KMS-11 (cell line): ENCODE results near the gene NRG3.
"Not testable (repeated sequence)": the region's sequence is repeated elsewhere in the genome, so short reads cannot be mapped to it uniquely, and the experiment has no call there.

ENCODE experiments used
- H2AFZ ChIP-seq: fragments of 200-600 bp; sonication (generic); 2 replicates; pipeline ENCODE4 v1.6.1; 2016; ENCODE audit warnings: antibody characterized with exemption, mixed run types, low read depth
- H3K27ac ChIP-seq: fragments of 200-600 bp; sonication (generic); 2 replicates; pipeline ENCODE4 v1.6.1; 2016; ENCODE audit warnings: mild to moderate bottlenecking, mixed run types
- H3K27me3 ChIP-seq: fragments of 200-600 bp; sonication (generic); 2 replicates; pipeline ENCODE4 v1.6.1; 2017; ENCODE audit warnings: mild to moderate bottlenecking, low read depth, mixed run types, moderate library complexity; ENCODE audit not compliant: insufficient read depth
- H3K36me3 ChIP-seq: fragments of 200-600 bp; sonication (generic); 2 replicates; pipeline ENCODE4 v1.6.1; 2017; ENCODE audit warnings: mild to moderate bottlenecking, mixed run types; ENCODE audit not compliant: insufficient read depth
- H3K4me1 ChIP-seq: fragments of 200-600 bp; sonication (generic); 2 replicates; pipeline ENCODE4 v1.6.1; 2016; ENCODE audit warnings: mild to moderate bottlenecking, low read depth, mixed run types; ENCODE audit not compliant: poor library complexity, severe bottlenecking
- H3K4me2 ChIP-seq: fragments of 200-600 bp; sonication (generic); 2 replicates; pipeline ENCODE4 v1.7.0; 2016; ENCODE audit warnings: mild to moderate bottlenecking, mixed run types
- H3K4me3 ChIP-seq: fragments of 200-600 bp; sonication (generic); IDR thresholded peaks from 2 replicates; pipeline ENCODE4 v1.6.1; 2017; ENCODE audit warnings: low read depth, low read length, mixed read lengths; ENCODE audit not compliant: insufficient read depth
- H3K79me2 ChIP-seq: fragments of 200-600 bp; sonication (generic); 2 replicates; pipeline ENCODE4 v1.6.1; 2016; ENCODE audit warnings: low read depth, mixed run types; ENCODE audit not compliant: insufficient read depth
- H3K9ac ChIP-seq: fragments of 200-600 bp; sonication (generic); 2 replicates; pipeline ENCODE4 v1.6.1; 2016; ENCODE audit warnings: mild to moderate bottlenecking, mixed run types
- H4K20me1 ChIP-seq: fragments of 200-600 bp; sonication (generic); 2 replicates; pipeline ENCODE4 v1.6.1; 2016; ENCODE audit warnings: mild to moderate bottlenecking, mixed run types; ENCODE audit not compliant: insufficient read depth
- TF ChIP-seq, protein P1 (sequence below): fragments of 200-600 bp; sonication (generic); conservative IDR thresholded peaks from 2 replicates; pipeline ENCODE4 v1.6.1; 2017; ENCODE audit warnings: low read depth, mild to moderate bottlenecking, antibody characterized with exemption, low read length, moderate library complexity, mixed read lengths

The NRG3 gene

DNA sequence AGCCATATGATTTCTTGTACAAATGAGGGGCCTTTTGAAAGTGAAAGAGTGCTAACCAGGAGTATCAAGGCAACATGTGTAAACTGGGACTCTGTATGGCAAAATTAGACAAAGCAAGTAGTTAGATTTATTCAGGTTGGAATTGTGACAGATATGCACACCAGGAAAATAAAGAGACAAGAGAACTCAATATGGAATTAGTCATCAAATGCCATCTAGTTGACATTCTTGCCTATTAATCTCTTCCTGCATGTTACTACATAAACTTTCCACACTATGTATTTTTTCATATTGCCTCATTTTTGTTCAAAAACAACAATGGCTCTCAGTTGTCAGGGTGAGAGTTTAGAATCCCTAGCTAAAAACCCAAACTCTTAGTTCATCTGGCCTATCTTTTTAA lies 799.0 kb downstream of the NRG3 start:
- Histone ChIP-seq H3K36me3 (no peaks in the 10 kb centered on the region), H2AFZ (no peak overlapping the region)
- TF ChIP-seq, protein P1, sequence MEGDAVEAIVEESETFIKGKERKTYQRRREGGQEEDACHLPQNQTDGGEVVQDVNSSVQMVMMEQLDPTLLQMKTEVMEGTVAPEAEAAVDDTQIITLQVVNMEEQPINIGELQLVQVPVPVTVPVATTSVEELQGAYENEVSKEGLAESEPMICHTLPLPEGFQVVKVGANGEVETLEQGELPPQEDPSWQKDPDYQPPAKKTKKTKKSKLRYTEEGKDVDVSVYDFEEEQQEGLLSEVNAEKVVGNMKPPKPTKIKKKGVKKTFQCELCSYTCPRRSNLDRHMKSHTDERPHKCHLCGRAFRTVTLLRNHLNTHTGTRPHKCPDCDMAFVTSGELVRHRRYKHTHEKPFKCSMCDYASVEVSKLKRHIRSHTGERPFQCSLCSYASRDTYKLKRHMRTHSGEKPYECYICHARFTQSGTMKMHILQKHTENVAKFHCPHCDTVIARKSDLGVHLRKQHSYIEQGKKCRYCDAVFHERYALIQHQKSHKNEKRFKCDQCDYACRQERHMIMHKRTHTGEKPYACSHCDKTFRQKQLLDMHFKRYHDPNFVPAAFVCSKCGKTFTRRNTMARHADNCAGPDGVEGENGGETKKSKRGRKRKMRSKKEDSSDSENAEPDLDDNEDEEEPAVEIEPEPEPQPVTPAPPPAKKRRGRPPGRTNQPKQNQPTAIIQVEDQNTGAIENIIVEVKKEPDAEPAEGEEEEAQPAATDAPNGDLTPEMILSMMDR = no peak

DNA sequence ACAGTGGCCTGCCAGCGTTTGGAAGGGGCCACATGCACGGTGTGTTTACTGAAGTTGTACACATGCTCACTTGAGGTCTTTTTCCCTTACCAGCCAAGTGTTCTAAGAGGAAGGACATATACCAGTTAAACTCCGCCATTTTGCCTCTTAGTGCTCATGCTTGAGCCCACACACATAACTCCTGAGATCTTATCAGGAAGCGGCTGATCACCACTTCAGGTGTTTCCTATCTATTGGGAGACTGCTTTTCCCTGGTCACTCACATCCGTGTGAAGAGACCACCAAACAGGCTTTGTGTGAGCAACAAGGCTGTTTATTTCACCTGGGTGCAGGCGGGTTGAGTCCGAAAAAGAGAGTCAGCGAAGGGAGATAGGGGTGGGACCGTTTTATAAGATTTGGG lies 802.9 kb downstream of the NRG3 start:
- H4K20me1 ChIP-seq, H3K4me2 ChIP-seq, H2AFZ ChIP-seq, H3K79me2 ChIP-seq, H3K4me1 ChIP-seq, H3K27ac ChIP-seq, H3K36me3 ChIP-seq, H3K27me3 ChIP-seq, H3K9ac ChIP-seq, H3K4me3 ChIP-seq: not testable (repeated sequence)

More for the DNA sequence above, 799.0 kb downstream of the NRG3 start:
- H3K4me3 ChIP-seq = no peak overlapping the region
- no peaks in the 10 kb centered on the region for H3K27me3 ChIP-seq
- H4K20me1 ChIP-seq = no peaks in the 10 kb centered on the region
- H3K9ac ChIP-seq = no peak overlapping the region
- no peak overlapping the region for H3K4me2 ChIP-seq
- no peak overlapping the region for H3K27ac ChIP-seq
- no peaks in the 10 kb centered on the region for H3K79me2 ChIP-seq
- H3K4me1 ChIP-seq = no peaks in the 10 kb centered on the region

DNA sequence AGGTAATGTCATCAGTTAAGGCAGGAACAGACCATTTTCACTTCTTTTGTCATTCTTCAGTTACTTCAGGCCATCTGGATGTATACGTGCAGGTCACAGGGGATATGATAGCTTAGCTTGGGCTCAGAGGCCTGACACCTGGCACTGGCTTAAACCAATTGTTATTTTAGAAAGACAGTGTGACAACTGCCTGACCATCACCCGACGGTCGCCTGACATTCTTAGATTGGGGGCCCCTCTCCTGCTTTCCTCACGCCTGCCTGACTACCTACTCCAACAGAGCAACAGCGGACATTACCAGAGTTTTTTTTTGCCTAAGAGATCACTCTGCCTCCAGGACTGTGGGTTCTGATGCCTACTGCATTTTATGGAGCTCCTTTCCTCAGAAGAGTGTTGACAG lies 803.5 kb downstream of the NRG3 start:
- H3K36me3 ChIP-seq, H3K4me1 ChIP-seq, H4K20me1 ChIP-seq, H3K4me3 ChIP-seq, H3K4me2 ChIP-seq, H3K9ac ChIP-seq, H3K27ac ChIP-seq, H3K79me2 ChIP-seq, H3K27me3 ChIP-seq, H2AFZ ChIP-seq: not testable (repeated sequence)

DNA sequence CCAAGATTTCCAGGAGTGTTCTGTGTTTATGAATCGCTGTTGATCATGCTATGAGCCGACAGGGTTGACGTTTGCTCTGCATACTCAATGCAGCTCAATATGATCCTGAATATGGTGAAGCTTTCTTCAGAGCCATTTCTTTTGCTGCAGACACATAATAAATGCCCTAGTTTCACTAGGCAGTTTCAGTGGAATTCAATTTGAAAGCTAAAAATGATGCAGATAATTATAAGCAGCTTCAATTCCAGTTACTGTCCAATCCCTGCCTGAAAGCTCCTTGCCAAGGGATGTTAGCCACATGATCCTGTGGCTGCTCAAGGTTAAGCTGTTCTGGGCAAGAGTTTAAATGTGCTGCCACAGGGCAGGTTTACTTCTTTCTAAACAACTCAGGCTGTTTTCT lies 805.6 kb downstream of the NRG3 start:
- Histone ChIP-seq H3K9ac (no peak overlapping the region), H3K27ac (no peak overlapping the region), H4K20me1 (no peaks in the 10 kb centered on the region), H3K79me2 (no peaks in the 10 kb centered on the region), H3K4me2 (no peak overlapping the region), H2AFZ (no peak overlapping the region), H3K4me3 (no peak overlapping the region), H3K27me3 (no peaks in the 10 kb centered on the region), H3K4me1 (no peaks in the 10 kb centered on the region), H3K36me3 (no peaks in the 10 kb centered on the region)
- TF ChIP-seq, protein P1 = no peak

DNA sequence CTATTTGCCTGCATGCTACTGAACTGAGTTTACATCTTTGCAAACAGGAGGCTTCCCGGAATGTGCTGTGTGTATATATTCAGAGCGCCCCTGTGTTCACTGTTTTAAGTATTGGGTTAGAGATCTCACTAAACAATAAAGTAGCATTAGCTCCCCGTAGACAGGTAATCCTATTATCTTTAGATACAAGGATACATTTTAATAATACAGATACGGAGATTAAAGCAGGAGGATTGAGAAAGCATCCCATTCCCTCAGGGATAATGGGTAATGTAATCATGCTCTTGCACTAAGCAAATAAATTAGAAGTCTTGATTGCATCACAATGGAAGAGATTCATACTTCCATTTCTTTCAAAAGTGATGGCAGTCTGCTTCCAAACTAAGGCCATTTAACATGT lies 809.0 kb downstream of the NRG3 start:
- Histone ChIP-seq H3K79me2 (no peaks in the 10 kb centered on the region), H3K36me3 (no peaks in the 10 kb centered on the region), H3K4me3 (no peak overlapping the region), H3K4me1 (no peaks in the 10 kb centered on the region), H3K27ac (no peak overlapping the region), H3K4me2 (no peak overlapping the region), H3K9ac (no peak overlapping the region), H3K27me3 (no peaks in the 10 kb centered on the region), H2AFZ (no peak overlapping the region), H4K20me1 (no peaks in the 10 kb centered on the region)
- TF ChIP-seq, protein P1 = no peak
